Ovary (tissue), 9 donors: Measurements from ENCODE around the gene CDC42EP4. TPM values are rescaled to one million over a fixed set of nuclear protein-coding genes. Genes with fewer than 3 reads are reported as not detected.

ENCODE experiments used
- DNase-seq, 5 donors: peaks; one replicate each; pipeline ENCODE4 v3.0.0-alpha.2; 2019 to 2020
- H3K27ac ChIP-seq, 2 donors: fragments of 200-600 bp; one replicate each; pipeline versions ENCODE4 v1.5.1 to v1.8.0; 2019 to 2022
- H3K27me3 ChIP-seq: fragments of 200-600 bp; one replicate; pipeline ENCODE4 v1.8.0; 2022
- H3K36me3 ChIP-seq: fragments of 200-600 bp; sonication (generic); one replicate; pipeline ENCODE4 v1.5.1; 2019
- H3K4me1 ChIP-seq: one replicate; pipeline ENCODE4 v1.8.1; 2013; ENCODE audit warnings: mild to moderate bottlenecking, moderate library complexity; ENCODE audit not compliant: insufficient read depth
- H3K4me3 ChIP-seq: fragments of 200-600 bp; sonication (generic); one replicate; pipeline ENCODE4 v1.5.1; 2017
- H3K9me3 ChIP-seq, 2 donors: fragments of 200-600 bp in 1 of 2; sonication (generic) in 1 of 2; one replicate each; pipeline versions ENCODE4 v1.5.1 to v1.8.1; 2013 to 2019; ENCODE audit warnings: mild to moderate bottlenecking in 1 of 2, moderate library complexity in 1 of 2
- CTCF ChIP-seq, 3 donors: fragments of 450-650 bp in 2 of 3; fragments of 200-600 bp in 1 of 3; IDR thresholded peaks; one replicate each; pipeline versions ENCODE4 v1.5.1 to v1.8.0; 2016 to 2022; ENCODE audit warnings: antibody characterized with exemption in 3 of 3, mild to moderate bottlenecking in 1 of 3
- EP300 ChIP-seq: sonication (generic); formaldehyde crosslinking; IDR thresholded peaks from one replicate; pipeline ENCODE4 v1.6.1; 2017; ENCODE audit warnings: antibody characterized with exemption
- POLR2A ChIP-seq: fragments of 450-650 bp; IDR thresholded peaks from one replicate; pipeline ENCODE4 v1.6.1; 2017; ENCODE audit warnings: antibody characterized with exemption, mild to moderate bottlenecking, moderate library complexity
- WGBS, 3 donors: extraction: QIAGEN DNeasy Blood & Tissue Kit in 1 of 3; methylation state at CpG; one replicate each; pipeline versions ENCODE4 v1.1.5 to v1.1.7; 2013 to 2017; 5-methylcytosine and 5-hydroxymethylcytosine counted together
- intact Hi-C, 4 donors: fragments of 100-400 bp; cut with DNase I; formaldehyde crosslinking; loops; one replicate each; pipeline versions ENCODE4 v1.11.0 to v1.15.1; 2022 to 2023
- polyA plus RNA-seq, 2 donors: library from polyadenylated mRNA; stranded (reverse); fragments of 200-250 nt in 1 of 2; fragments of 350-450 nt in 1 of 2; fragmentation: Illumina TruSeq in 1 of 2; extraction: RNeasy Lipid Tissue Mini Kit (QIAGEN cat#74804) in 1 of 2; gene quantifications; one replicate each; pipeline ENCODE4 v1.2.3, GENCODE V29; 2013 to 2014
- total RNA-seq, 7 donors: library from RNA; depleted of rRNA in 2 of 7; stranded (reverse); fragments of >200 nt in 2 of 7; fragmentation: NEBNext Ultra II Directional in 3 of 7; extraction: Animal tissue kit (Norgen Biotek cat#: 25700) in 3 of 7; gene quantifications; one replicate each; pipeline versions ENCODE4 v1.1.0 to v1.2.4, GENCODE V29; 2016 to 2023
- donor health status: DM: no; HTN: no; CAD: no; lungs with moderate emphysema.
- donor health status: DM: no; HTN: no; CAD: no.
- donor health status: Bipolar disorder and iron deficiency.
- donor health status: DM: yes; HTN: yes; CAD: no.
- donor health status: DM: no; HTN: no; CAD: no.
- donor health status: DM: yes; HTN: yes; CAD: no.

Gene CDC42EP4
- total and polyA plus RNA-seq, 9 donors: 59.0 to 171 (median 106) TPM

- 90 to 93% (median 92%) methylated on average over 10 of the region's 10 CpGs for WGBS, 3 donors
- intact Hi-C loops: loop anchor here in 2 of 4 donors (5.0 to 10.0 kb wide), 2 partner anchors 42 to 510 kb away; partner anchors contain the start of gene COG1 (in 2 of the 2)
- no peak for TF ChIP-seq POLR2A
- no peak for TF ChIP-seq EP300
- TF ChIP-seq CTCF (IDR thresholded peaks at IDR 0.05): no peak
Measured at GRCh38 chr17:73234736-73235135, 77.1 kb downstream of the CDC42EP4 start.

More at GRCh38 chr17:73234736-73235135, 77.1 kb downstream of the CDC42EP4 start:
- H3K9me3 ChIP-seq: no peaks in the 10 kb centered on the region
- no peaks in the 10 kb centered on the region for H3K36me3 ChIP-seq
- no peak overlapping the region for H3K27ac ChIP-seq
- H3K4me3 ChIP-seq: no peak overlapping the region
- H3K27me3 ChIP-seq: no peaks in the 10 kb centered on the region
- DNase-seq: no peak
- peaks cover 6% of the 10 kb centered on the region for H3K4me1 ChIP-seq

Other genes with a start within 250 kb of the CDC42EP4 start
- 10 to 100 TPM in 4 of 7 donors, 1 to 10 TPM in 3; 8.3 to 21.2 (median 10.1) TPM for gene SLC39A11, start 219.3 kb downstream of the CDC42EP4 start, total RNA-seq
- gene SLC39A11, start 219.3 kb downstream of the CDC42EP4 start, polyA plus RNA-seq: 10 to 100 TPM in 1 of 2 donors, 1 to 10 TPM in 1; 4.0 to 14.2 TPM
- gene SSTR2, start 147.0 kb downstream of the CDC42EP4 start, total RNA-seq: 1 to 10 TPM in 1 of 7 donors, under 1 TPM in 6; under 0.01 to 1.3 (median 0.17) TPM
- gene SSTR2, start 147.0 kb downstream of the CDC42EP4 start, polyA plus RNA-seq: under 1 TPM; 0.16 to 0.87 TPM
- gene COG1, start 118.9 kb downstream of the CDC42EP4 start, total RNA-seq: 10 to 100 TPM; 25.0 to 59.1 (median 48.4) TPM
- gene COG1, start 118.9 kb downstream of the CDC42EP4 start, polyA plus RNA-seq: 10 to 100 TPM; 22.0 to 54.2 TPM
- gene CPSF4L, start 50.1 kb downstream of the CDC42EP4 start, total RNA-seq: under 1 TPM in 1 of 7 donors, not detected in 6; 0.25 TPM
- not detected for gene CPSF4L, start 50.1 kb downstream of the CDC42EP4 start, polyA plus RNA-seq